Adipose tissue (tissue), 3 donors: ENCODE measurements around the gene PDZRN3. TPM values are rescaled to one million over a fixed set of nuclear protein-coding genes. Genes with fewer than 3 reads are reported as not detected.

Experiments
- H3K27ac ChIP-seq: one replicate; pipeline ENCODE4 v1.5.1; 2013; ENCODE audit warnings: low read depth, low read length
- WGBS, 3 donors: extraction: QIAGEN DNeasy Blood & Tissue Kit; methylation state at CpG; one replicate each; pipeline ENCODE4 v1.1.7; 2013; 5-methylcytosine and 5-hydroxymethylcytosine counted together
- polyA plus RNA-seq, 3 donors: library from polyadenylated mRNA; stranded (reverse); fragments of 200-250 nt; gene quantifications; one replicate each; pipeline ENCODE4 v1.2.3, GENCODE V29; 2013
- donor health status: healthy with polysubstance abuse.
- donor health status: Bipolar disorder and iron deficiency.
- donor health status: healthy.

PDZRN3 gene
- polyA plus RNA-seq, 3 donors = 6.6 to 45.8 (median 30.8) TPM

- WGBS, 3 donors = 63 to 68% (median 67%) methylated on average over 7 of the region's 7 CpGs
- no peak overlapping the region for H3K27ac ChIP-seq
These were observed 198.1 kb downstream of the PDZRN3 start for GRCh38 chr3:73426606-73427005.

- H3K27ac ChIP-seq = no peak overlapping the region
- WGBS, 3 donors = 56 to 75% (median 61%) methylated on average over 3 of the region's 3 CpGs
These were observed 201.6 kb downstream of the PDZRN3 start for GRCh38 chr3:73423116-73423515.

GRCh38 chr3:73422571-73422970 lies 202.2 kb downstream of the PDZRN3 start:
- H3K27ac ChIP-seq = no peak overlapping the region
- 17 to 63% (median 25%) methylated on average over 2 of the region's 2 CpGs for WGBS, 3 donors

- no peak overlapping the region for H3K27ac ChIP-seq
- 73 to 93% (median 77%) methylated on average over 3 of the region's 3 CpGs for WGBS, 3 donors
These were observed 204.8 kb downstream of the PDZRN3 start for GRCh38 chr3:73419942-73420341.

- no peak overlapping the region for H3K27ac ChIP-seq
- WGBS, 3 donors = 51 to 72% (median 53%) methylated on average over 14 of the region's 14 CpGs
These were observed 205.4 kb downstream of the PDZRN3 start for GRCh38 chr3:73419179-73419803.

GRCh38 chr3:73418681-73419080 lies 206.1 kb downstream of the PDZRN3 start:
- 52 to 65% (median 63%) methylated on average over 4 of the region's 4 CpGs for WGBS, 3 donors
- H3K27ac ChIP-seq = no peak overlapping the region

- WGBS, 3 donors = 89 to 98% (median 90%) methylated on average over 2 of the region's 2 CpGs
- H3K27ac ChIP-seq = no peak overlapping the region
These were observed 209.6 kb downstream of the PDZRN3 start for GRCh38 chr3:73415118-73415517.

GRCh38 chr3:73413619-73414018 lies 211.1 kb downstream of the PDZRN3 start:
- WGBS, 3 donors = 71 to 94% (median 94%) methylated on average over 9 of the region's 9 CpGs

GRCh38 chr3:73411993-73412392 lies 212.7 kb downstream of the PDZRN3 start:
- no peak overlapping the region for H3K27ac ChIP-seq
- 91 to 93% (median 92%) methylated on average over 5 of the region's 5 CpGs for WGBS, 3 donors

More at GRCh38 chr3:73413619-73414018, 211.1 kb downstream of the PDZRN3 start:
- no peak overlapping the region for H3K27ac ChIP-seq

GRCh38 chr3:73411545-73411944 lies 213.2 kb downstream of the PDZRN3 start:
- 88 to 93% (median 90%) methylated on average over 7 of the region's 7 CpGs for WGBS, 3 donors
- H3K27ac ChIP-seq = no peak overlapping the region

GRCh38 chr3:73409138-73409763 lies 215.5 kb downstream of the PDZRN3 start:
- WGBS, 3 donors = 67 to 84% (median 71%) methylated on average over 10 of the region's 10 CpGs
- no peak overlapping the region for H3K27ac ChIP-seq

GRCh38 chr3:73408634-73409033 lies 216.1 kb downstream of the PDZRN3 start:
- WGBS, 3 donors = 81 to 92% (median 84%) methylated on average over 10 of the region's 10 CpGs
- H3K27ac ChIP-seq = no peak overlapping the region

GRCh38 chr3:73407577-73407976 lies 217.2 kb downstream of the PDZRN3 start:
- H3K27ac ChIP-seq = no peak overlapping the region
- WGBS, 3 donors = 59 to 83% (median 75%) methylated on average over 2 of the region's 2 CpGs

GRCh38 chr3:73405853-73406252 lies 218.9 kb downstream of the PDZRN3 start:
- 47 to 56% (median 51%) methylated on average over 4 of the region's 4 CpGs for WGBS, 3 donors
- no peak overlapping the region for H3K27ac ChIP-seq

- H3K27ac ChIP-seq = no peak overlapping the region
- WGBS, 3 donors = 72 to 84% (median 79%) methylated on average over 4 of the region's 4 CpGs
These were observed 219.7 kb downstream of the PDZRN3 start for GRCh38 chr3:73405000-73405399.

GRCh38 chr3:73404435-73404834 lies 220.3 kb downstream of the PDZRN3 start:
- 66 to 78% (median 76%) methylated on average over 5 of the region's 5 CpGs for WGBS, 3 donors
- H3K27ac ChIP-seq = no peak overlapping the region

GRCh38 chr3:73403444-73403843 lies 221.3 kb downstream of the PDZRN3 start:
- H3K27ac ChIP-seq = no peak overlapping the region
- 95 to 98% (median 96%) methylated on average over 3 of the region's 3 CpGs for WGBS, 3 donors

GRCh38 chr3:73401616-73402279 lies 223.0 kb downstream of the PDZRN3 start:
- no peak overlapping the region for H3K27ac ChIP-seq
- WGBS, 3 donors = 50 to 61% (median 59%) methylated on average over 7 of the region's 7 CpGs

- no peak overlapping the region for H3K27ac ChIP-seq
- 18 to 65% (median 20%) methylated on average over 6 of the region's 6 CpGs for WGBS, 3 donors
These were observed 223.7 kb downstream of the PDZRN3 start for GRCh38 chr3:73401059-73401458.
